OCI-LY3 (cell line): ENCODE results near the gene TMEM187.

ENCODE experiments used
- EZH2phosphoT487 ChIP-seq: fragments of 200-600 bp; shearing (Covaris generic); IDR thresholded peaks from 2 replicates; pipeline ENCODE4 v1.6.1; 2018; ENCODE audit warnings: antibody characterized with exemption, mixed run types, low read depth
- TF ChIP-seq, protein P1 (sequence below): fragments of 200-600, 300-600 bp; sonication (generic); IDR thresholded peaks from 2 replicates; pipeline ENCODE4 v1.5.1; 2014; ENCODE audit warnings: antibody characterized with exemption, low read length, low read depth

DNA sequence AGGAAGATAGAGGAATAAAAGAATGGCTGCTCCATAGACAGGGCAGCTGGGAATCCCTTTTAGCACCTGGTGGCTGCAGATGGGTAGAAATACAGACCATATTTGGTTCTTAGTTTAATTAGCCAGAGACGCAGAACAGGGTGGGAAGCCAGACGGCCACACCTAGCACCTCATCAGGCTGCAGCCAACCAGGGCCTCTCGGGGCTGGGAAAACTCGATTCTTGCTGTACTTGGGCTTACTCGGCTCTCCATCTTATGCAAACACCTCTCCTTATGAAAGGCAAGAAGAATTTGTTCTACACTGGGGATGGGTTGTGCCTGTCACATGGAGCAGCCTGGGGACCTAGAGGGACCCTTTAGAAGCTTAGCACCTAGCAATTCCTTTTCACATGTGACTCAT is 27.5 kb downstream of the TMEM187 start:
- TF ChIP-seq, protein P1, sequence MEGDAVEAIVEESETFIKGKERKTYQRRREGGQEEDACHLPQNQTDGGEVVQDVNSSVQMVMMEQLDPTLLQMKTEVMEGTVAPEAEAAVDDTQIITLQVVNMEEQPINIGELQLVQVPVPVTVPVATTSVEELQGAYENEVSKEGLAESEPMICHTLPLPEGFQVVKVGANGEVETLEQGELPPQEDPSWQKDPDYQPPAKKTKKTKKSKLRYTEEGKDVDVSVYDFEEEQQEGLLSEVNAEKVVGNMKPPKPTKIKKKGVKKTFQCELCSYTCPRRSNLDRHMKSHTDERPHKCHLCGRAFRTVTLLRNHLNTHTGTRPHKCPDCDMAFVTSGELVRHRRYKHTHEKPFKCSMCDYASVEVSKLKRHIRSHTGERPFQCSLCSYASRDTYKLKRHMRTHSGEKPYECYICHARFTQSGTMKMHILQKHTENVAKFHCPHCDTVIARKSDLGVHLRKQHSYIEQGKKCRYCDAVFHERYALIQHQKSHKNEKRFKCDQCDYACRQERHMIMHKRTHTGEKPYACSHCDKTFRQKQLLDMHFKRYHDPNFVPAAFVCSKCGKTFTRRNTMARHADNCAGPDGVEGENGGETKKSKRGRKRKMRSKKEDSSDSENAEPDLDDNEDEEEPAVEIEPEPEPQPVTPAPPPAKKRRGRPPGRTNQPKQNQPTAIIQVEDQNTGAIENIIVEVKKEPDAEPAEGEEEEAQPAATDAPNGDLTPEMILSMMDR: no peak
- no peak for TF ChIP-seq EZH2phosphoT487
